ENCODE measurements around the gene INSRR.

The INSRR gene

GRCh38 chr1:156844638-156845037, 14.3 kb downstream of the INSRR start:
- DNase-seq (ENCODE audit: low spot score in 2 of 2) (no peak), ATAC-seq (ENCODE audit: low read depth) (no peak)
- H3K27me3 Mint-ChIP-seq: peaks cover 41% of the 10 kb centered on the region
- peaks cover 5% of the 10 kb centered on the region for H3K4me1 Mint-ChIP-seq
- H3K9me3 Mint-ChIP-seq: no peaks in the 10 kb centered on the region
- H3K36me3 Mint-ChIP-seq: no peaks in the 10 kb centered on the region
- H3K27ac Mint-ChIP-seq: no peak overlapping the region
- peak overlapping the region; percentile 39 for H3K4me3 Mint-ChIP-seq

DNA sequence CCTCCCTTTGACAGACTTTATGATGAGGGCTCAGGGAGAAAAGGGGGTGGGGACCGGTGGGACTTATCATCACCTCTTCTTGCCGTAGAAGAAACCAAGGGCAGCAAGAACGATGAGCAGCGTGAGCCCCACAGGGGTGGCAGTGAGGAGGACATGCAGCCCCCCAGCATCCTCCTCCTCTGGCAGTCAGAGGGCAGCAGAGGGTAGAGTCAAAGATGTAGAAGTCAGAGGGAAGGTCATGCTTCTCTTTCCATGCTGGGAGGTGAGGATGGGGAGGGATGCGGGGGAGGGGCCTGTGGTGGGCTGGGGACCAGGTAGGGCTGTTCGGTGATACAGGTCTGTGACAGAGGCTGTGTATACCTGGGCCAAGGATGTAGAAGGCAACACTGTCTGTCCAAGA, 14.8 kb downstream of the INSRR start:
- Mint-ChIP-seq H3K36me3 (no peaks in the 10 kb centered on the region), H3K4me3 (no peak overlapping the region), H3K27me3 (peaks cover 39% of the 10 kb centered on the region), H3K27ac (no peak overlapping the region), H3K9me3 (no peaks in the 10 kb centered on the region), H3K4me1 (peaks cover 5% of the 10 kb centered on the region)
- DNase-seq (ENCODE audit: low spot score in 2 of 2) (no peak), ATAC-seq (ENCODE audit: low read depth) (no peak)

- ATAC-seq (ENCODE audit: low read depth) (no peak), DNase-seq (ENCODE audit: low spot score in 2 of 2) (no peak)
- Mint-ChIP-seq H3K27me3 (peaks cover 33% of the 10 kb centered on the region), H3K9me3 (no peaks in the 10 kb centered on the region), H3K4me3 (no peak overlapping the region), H3K4me1 (peaks cover 4% of the 10 kb centered on the region), H3K36me3 (no peaks in the 10 kb centered on the region), H3K27ac (no peak overlapping the region)
Observed at GRCh38 chr1:156842618-156843300, 16.2 kb downstream of the INSRR start.

GRCh38 chr1:156841295-156841855, 17.5 kb downstream of the INSRR start:
- Mint-ChIP-seq H3K27ac (no peak overlapping the region), H3K4me1 (peaks cover 4% of the 10 kb centered on the region), H3K4me3 (no peak overlapping the region), H3K36me3 (no peaks in the 10 kb centered on the region), H3K27me3 (peaks cover 36% of the 10 kb centered on the region), H3K9me3 (no peaks in the 10 kb centered on the region)
- DNase-seq (ENCODE audit: low spot score in 2 of 2) (no peak), ATAC-seq (ENCODE audit: low read depth) (no peak)

- Mint-ChIP-seq H3K4me1 (peaks cover 4% of the 10 kb centered on the region), H3K27me3 (peaks cover 35% of the 10 kb centered on the region), H3K27ac (no peak overlapping the region), H3K36me3 (no peaks in the 10 kb centered on the region), H3K9me3 (no peaks in the 10 kb centered on the region), H3K4me3 (no peak overlapping the region)
- ATAC-seq (ENCODE audit: low read depth) (no peak), DNase-seq (ENCODE audit: low spot score in 2 of 2) (no peak)
Observed at GRCh38 chr1:156840898-156841279, 18.0 kb downstream of the INSRR start.

- H3K27me3 Mint-ChIP-seq: peaks cover 35% of the 10 kb centered on the region
Observed at GRCh38 chr1:156840186-156840897, 18.6 kb downstream of the INSRR start.

DNA sequence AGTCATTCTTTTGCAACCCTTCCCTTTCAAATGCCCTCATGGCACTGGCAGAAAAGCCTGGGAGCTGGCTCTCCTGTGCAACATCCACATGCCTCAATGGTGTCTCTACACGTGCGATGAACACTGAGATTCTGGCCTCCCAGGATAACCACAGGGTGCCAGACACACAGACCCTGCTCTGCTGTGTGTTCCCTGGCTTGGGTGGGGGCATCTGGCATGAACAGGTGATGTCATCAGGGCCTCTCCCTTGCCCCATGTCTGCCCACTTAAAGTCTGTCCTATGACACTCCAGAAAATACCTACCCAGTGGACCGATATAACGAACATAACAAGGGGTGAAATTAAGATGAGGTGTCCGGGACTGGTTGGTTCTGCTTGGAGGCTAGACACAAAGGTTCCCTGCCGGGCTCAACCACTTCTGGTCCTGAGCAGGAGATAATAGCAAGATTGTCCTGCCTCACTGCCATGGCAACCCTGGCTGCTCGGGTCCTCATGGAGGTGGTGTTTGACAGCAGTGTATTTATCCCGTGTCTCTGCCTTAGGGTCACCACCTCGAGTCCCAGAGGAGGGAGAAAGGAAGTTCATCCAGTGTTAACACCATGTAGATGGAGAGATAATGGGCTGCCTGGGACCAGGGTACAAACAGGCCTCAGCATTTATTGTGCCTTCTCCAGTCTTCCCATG, 19.3 kb downstream of the INSRR start:
- peaks cover 36% of the 10 kb centered on the region for H3K27me3 Mint-ChIP-seq
- DNase-seq (ENCODE audit: low spot score in 2 of 2): no peak
- H3K9me3 Mint-ChIP-seq: no peaks in the 10 kb centered on the region
- H3K4me1 Mint-ChIP-seq: peaks cover 4% of the 10 kb centered on the region
- no peak overlapping the region for H3K27ac Mint-ChIP-seq
- no peak overlapping the region for H3K4me3 Mint-ChIP-seq
- no peak for ATAC-seq (ENCODE audit: low read depth)
- no peaks in the 10 kb centered on the region for H3K36me3 Mint-ChIP-seq

More at GRCh38 chr1:156840186-156840897, 18.6 kb downstream of the INSRR start:
- ATAC-seq (ENCODE audit: low read depth) (no peak), DNase-seq (ENCODE audit: low spot score in 2 of 2) (no peak)
- H3K4me3 Mint-ChIP-seq: no peak overlapping the region
- no peaks in the 10 kb centered on the region for H3K9me3 Mint-ChIP-seq
- peaks cover 4% of the 10 kb centered on the region for H3K4me1 Mint-ChIP-seq
- H3K36me3 Mint-ChIP-seq: no peaks in the 10 kb centered on the region
- no peak overlapping the region for H3K27ac Mint-ChIP-seq

- no peaks in the 10 kb centered on the region for H3K36me3 Mint-ChIP-seq
- H3K27me3 Mint-ChIP-seq: peaks cover 38% of the 10 kb centered on the region
- H3K4me1 Mint-ChIP-seq: peaks cover 2% of the 10 kb centered on the region
- H3K4me3 Mint-ChIP-seq: no peak overlapping the region
- H3K27ac Mint-ChIP-seq: no peak overlapping the region
- ATAC-seq (ENCODE audit: low read depth) (peak; percentile 48), DNase-seq (ENCODE audit: low spot score in 2 of 2) (peak; percentile 34 to 51)
- H3K9me3 Mint-ChIP-seq: no peaks in the 10 kb centered on the region
Observed at GRCh38 chr1:156838972-156839371, 19.9 kb downstream of the INSRR start.

DNA sequence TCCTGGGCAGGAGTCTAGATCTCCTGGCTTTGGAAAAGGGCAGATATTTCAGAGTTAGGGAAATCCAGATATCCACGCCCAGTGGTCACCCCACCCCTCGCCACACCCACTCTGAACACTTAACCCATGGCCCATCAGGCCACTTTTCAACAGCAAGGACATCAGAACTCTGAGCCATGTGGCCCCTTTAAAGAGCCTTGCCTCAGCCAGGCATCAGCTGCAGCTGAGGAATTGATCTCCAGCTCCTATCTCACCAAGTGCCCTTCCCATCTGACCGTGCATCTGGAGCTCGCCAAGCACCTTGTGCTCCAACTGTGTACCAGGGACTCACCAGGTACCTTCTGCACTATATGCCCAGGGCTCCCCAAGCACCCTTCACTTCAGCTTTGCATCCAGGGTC, 22.0 kb downstream of the INSRR start:
- Mint-ChIP-seq H3K4me1 (peaks cover 2% of the 10 kb centered on the region), H3K9me3 (no peaks in the 10 kb centered on the region), H3K27ac (no peak overlapping the region), H3K4me3 (no peak overlapping the region), H3K36me3 (no peaks in the 10 kb centered on the region), H3K27me3 (peaks cover 37% of the 10 kb centered on the region)
- ATAC-seq (ENCODE audit: low read depth): no peak
- no peak for DNase-seq (ENCODE audit: low spot score in 2 of 2)

GRCh38 chr1:156836041-156836654, 22.8 kb downstream of the INSRR start:
- no peak for DNase-seq (ENCODE audit: low spot score in 2 of 2)
- Mint-ChIP-seq H3K27me3 (peaks cover 39% of the 10 kb centered on the region), H3K9me3 (no peaks in the 10 kb centered on the region), H3K4me3 (no peak overlapping the region), H3K36me3 (no peaks in the 10 kb centered on the region), H3K27ac (no peak overlapping the region), H3K4me1 (peaks cover 2% of the 10 kb centered on the region)
- ATAC-seq (ENCODE audit: low read depth): peak; percentile 19

GRCh38 chr1:156834322-156834721, 24.6 kb downstream of the INSRR start:
- H3K27me3 Mint-ChIP-seq: peaks cover 32% of the 10 kb centered on the region
- H3K9me3 Mint-ChIP-seq: no peaks in the 10 kb centered on the region
- H3K27ac Mint-ChIP-seq: no peak overlapping the region
- ATAC-seq (ENCODE audit: low read depth): no peak
- no peaks in the 10 kb centered on the region for H3K36me3 Mint-ChIP-seq
- H3K4me1 Mint-ChIP-seq: peaks cover 2% of the 10 kb centered on the region
- H3K4me3 Mint-ChIP-seq: no peak overlapping the region
- no peak for DNase-seq (ENCODE audit: low spot score in 2 of 2)

DNA sequence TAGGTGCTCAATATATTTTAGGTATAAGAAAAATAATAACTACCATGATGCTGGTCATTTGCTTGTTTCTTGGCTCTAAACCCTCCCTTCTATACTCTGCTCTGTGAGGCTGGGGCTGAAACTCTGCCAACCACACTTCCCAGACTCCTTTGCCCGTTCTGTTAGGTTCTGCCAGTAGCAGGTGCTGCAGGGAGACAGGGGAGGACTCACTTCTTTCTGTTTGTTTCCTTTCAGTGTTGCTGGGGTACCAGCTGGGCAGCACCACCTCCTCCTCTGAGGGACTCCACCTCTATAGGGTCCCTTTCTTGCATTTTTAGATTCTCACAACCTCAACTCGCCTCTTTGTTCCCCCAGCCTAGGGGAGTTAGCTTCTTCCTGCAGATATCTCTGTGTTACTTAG, 25.3 kb downstream of the INSRR start:
- Mint-ChIP-seq H3K4me1 (peaks cover under 1% of the 10 kb centered on the region), H3K9me3 (no peaks in the 10 kb centered on the region), H3K36me3 (no peaks in the 10 kb centered on the region), H3K27ac (no peak overlapping the region), H3K27me3 (peaks cover 35% of the 10 kb centered on the region), H3K4me3 (no peak overlapping the region)
- DNase-seq (ENCODE audit: low spot score in 2 of 2) (no peak), ATAC-seq (ENCODE audit: low read depth) (no peak)

DNA sequence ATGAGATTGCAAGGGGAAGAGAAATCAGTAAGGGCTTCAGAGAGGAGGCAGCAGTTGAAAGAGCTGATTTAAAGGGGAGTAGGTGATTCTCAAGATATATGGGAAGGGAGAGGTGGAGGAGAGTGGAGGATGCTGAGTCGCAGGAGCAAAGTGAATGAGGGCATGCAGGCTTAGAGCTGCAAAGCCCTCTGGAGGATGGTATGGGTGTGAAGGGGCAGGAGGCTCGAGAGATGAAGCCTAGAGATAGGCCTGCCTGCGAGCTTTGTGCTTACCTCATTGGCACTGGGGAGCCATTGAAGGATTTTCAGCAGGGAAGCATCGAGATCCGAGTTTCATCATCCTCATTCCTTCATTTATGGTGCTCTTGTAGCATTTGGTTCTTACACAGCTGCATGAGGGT, 26.5 kb downstream of the INSRR start:
- Mint-ChIP-seq H3K4me3 (no peak overlapping the region), H3K4me1 (no peaks in the 10 kb centered on the region), H3K9me3 (no peaks in the 10 kb centered on the region), H3K27me3 (peaks cover 36% of the 10 kb centered on the region), H3K27ac (no peak overlapping the region), H3K36me3 (no peaks in the 10 kb centered on the region)
- ATAC-seq (ENCODE audit: low read depth) (no peak), DNase-seq (ENCODE audit: low spot score in 2 of 2) (no peak)
